OCI-LY1 (cell line): ENCODE measurements around the gene SRSF1.

Experiments
- H2AFZ ChIP-seq: fragments of 200-600 bp; sonication (generic), shearing (Covaris generic); 2 replicates; pipeline ENCODE4 v1.6.0; 2014; ENCODE audit warnings: antibody characterized with exemption, mild to moderate bottlenecking, low read length
- H3F3A ChIP-seq: fragments of 200-600 bp; sonication (generic), shearing (Covaris generic); 2 replicates; pipeline ENCODE4 v1.6.0; 2014; ENCODE audit warnings: mild to moderate bottlenecking, antibody characterized with exemption, low read length, moderate library complexity; ENCODE audit not compliant: insufficient read depth
- H3K27ac ChIP-seq: fragments of 200-600 bp; sonication (generic); 2 replicates; pipeline ENCODE4 v1.5.1; 2014; ENCODE audit warnings: low read length, mixed run types, mild to moderate bottlenecking, low read depth; ENCODE audit not compliant: poor library complexity, severe bottlenecking
- H3K27me3 ChIP-seq: fragments of 200-600 bp; sonication (generic); 2 replicates; pipeline ENCODE4 v1.6.0; 2014; ENCODE audit warnings: antibody characterized with exemption, mild to moderate bottlenecking, low read length, moderate library complexity; ENCODE audit not compliant: insufficient read depth
- H3K36me3 ChIP-seq: fragments of 200-600 bp; sonication (generic); 2 replicates; pipeline ENCODE4 v1.6.1; 2014; ENCODE audit warnings: mild to moderate bottlenecking, antibody characterized with exemption, low read length, moderate library complexity, mixed read lengths; ENCODE audit not compliant: insufficient read depth
- H3K4me1 ChIP-seq: fragments of 200-600 bp; sonication (generic); 2 replicates; pipeline ENCODE4 v1.5.1; 2014; ENCODE audit warnings: mild to moderate bottlenecking, low read length, moderate library complexity; ENCODE audit not compliant: insufficient read depth, severe bottlenecking
- H3K4me2 ChIP-seq: fragments of 200-600 bp; sonication (generic), shearing (Covaris generic); 2 replicates; pipeline ENCODE4 v1.6.1; 2014; ENCODE audit warnings: low read length
- H3K4me3 ChIP-seq: fragments of 200-600 bp; sonication (generic); 2 replicates; pipeline ENCODE4 v1.5.1; 2014; ENCODE audit warnings: low read length, low read depth, mild to moderate bottlenecking, mixed read lengths; ENCODE audit not compliant: poor library complexity, severe bottlenecking
- H3K79me2 ChIP-seq: fragments of 200-600 bp; shearing (Covaris generic); 2 replicates; pipeline ENCODE4 v1.6.1; 2016; ENCODE audit warnings: mixed run types, low read length, mixed read lengths; ENCODE audit not compliant: insufficient read depth
- H3K9ac ChIP-seq: fragments of 200-600 bp; sonication (generic), shearing (Covaris generic); 2 replicates; pipeline ENCODE4 v1.6.1; 2014; ENCODE audit warnings: mild to moderate bottlenecking, low read length, mixed read lengths
- H3K9me2 ChIP-seq: fragments of 200-600 bp; sonication (generic), shearing (Covaris generic); 2 replicates; pipeline ENCODE4 v1.6.1; 2014; ENCODE audit warnings: low read depth, mild to moderate bottlenecking, low read length, mixed read lengths
- H3K9me3 ChIP-seq: fragments of 200-600 bp; shearing (Covaris generic); 2 replicates; pipeline ENCODE4 v1.6.1; 2014; ENCODE audit warnings: low read length, mixed read lengths
- H4K20me1 ChIP-seq: fragments of 200-600 bp; sonication (generic), shearing (Covaris generic); 2 replicates; pipeline ENCODE4 v1.6.0; 2016; ENCODE audit warnings: mild to moderate bottlenecking, low read length; ENCODE audit not compliant: insufficient read depth
- EZH2 ChIP-seq: fragments of 200-600 bp; sonication (generic), shearing (Covaris generic); IDR thresholded peaks from 2 replicates; pipeline ENCODE4 v1.8.0; 2017; ENCODE audit warnings: borderline replicate concordance, mixed run types, mild to moderate bottlenecking, antibody characterized with exemption, low read length, moderate library complexity, mixed read lengths
- TF ChIP-seq, protein P1 (sequence below): fragments of 200-600 bp; sonication (generic), shearing (Covaris generic); IDR thresholded peaks from 2 replicates; pipeline ENCODE4 v1.5.1; 2017; ENCODE audit warnings: mild to moderate bottlenecking, antibody characterized with exemption, low read length, moderate library complexity, mixed read lengths

The SRSF1 gene, protein sequence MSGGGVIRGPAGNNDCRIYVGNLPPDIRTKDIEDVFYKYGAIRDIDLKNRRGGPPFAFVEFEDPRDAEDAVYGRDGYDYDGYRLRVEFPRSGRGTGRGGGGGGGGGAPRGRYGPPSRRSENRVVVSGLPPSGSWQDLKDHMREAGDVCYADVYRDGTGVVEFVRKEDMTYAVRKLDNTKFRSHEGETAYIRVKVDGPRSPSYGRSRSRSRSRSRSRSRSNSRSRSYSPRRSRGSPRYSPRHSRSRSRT

GRCh38 chr17:58006924-58007780 lies at the start of gene SRSF1:
Gene SRSF1, minus strand, starts transcription at chr17:58007246. Its CDS starts 109 bp downstream, at chr17:58007137.
- H3K9me2 ChIP-seq, result no peaks in the 10 kb centered on the region
- H3K9me3 ChIP-seq, result no peaks in the 10 kb centered on the region
- H3K4me1 ChIP-seq, result peaks cover 45% of the 10 kb centered on the region
- no peaks in the 10 kb centered on the region; the same call in 1 of the 2 replicates for H4K20me1 ChIP-seq
- 0 out of 2 replicates have a peak within 1 kb of the TSS, but pooled peaks have one; percentile 14 for H2AFZ ChIP-seq
- peak within 1 kb of the TSS; percentile 91 for H3K4me2 ChIP-seq
- 0 out of 2 replicates have a peak, but pooled peaks cover 6% of the 10 kb centered on the region for H3F3A ChIP-seq
- peak within 1 kb of the TSS; percentile 93 for H3K4me3 ChIP-seq
- H3K36me3 ChIP-seq, result peaks cover 48% of the 10 kb centered on the region
- H3K27ac ChIP-seq, result peak within 1 kb of the TSS; percentile 90
- TF ChIP-seq EZH2, result no peak
- TF ChIP-seq, protein P1, sequence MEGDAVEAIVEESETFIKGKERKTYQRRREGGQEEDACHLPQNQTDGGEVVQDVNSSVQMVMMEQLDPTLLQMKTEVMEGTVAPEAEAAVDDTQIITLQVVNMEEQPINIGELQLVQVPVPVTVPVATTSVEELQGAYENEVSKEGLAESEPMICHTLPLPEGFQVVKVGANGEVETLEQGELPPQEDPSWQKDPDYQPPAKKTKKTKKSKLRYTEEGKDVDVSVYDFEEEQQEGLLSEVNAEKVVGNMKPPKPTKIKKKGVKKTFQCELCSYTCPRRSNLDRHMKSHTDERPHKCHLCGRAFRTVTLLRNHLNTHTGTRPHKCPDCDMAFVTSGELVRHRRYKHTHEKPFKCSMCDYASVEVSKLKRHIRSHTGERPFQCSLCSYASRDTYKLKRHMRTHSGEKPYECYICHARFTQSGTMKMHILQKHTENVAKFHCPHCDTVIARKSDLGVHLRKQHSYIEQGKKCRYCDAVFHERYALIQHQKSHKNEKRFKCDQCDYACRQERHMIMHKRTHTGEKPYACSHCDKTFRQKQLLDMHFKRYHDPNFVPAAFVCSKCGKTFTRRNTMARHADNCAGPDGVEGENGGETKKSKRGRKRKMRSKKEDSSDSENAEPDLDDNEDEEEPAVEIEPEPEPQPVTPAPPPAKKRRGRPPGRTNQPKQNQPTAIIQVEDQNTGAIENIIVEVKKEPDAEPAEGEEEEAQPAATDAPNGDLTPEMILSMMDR, result no peak
- peaks cover 35% of the 10 kb centered on the region for H3K79me2 ChIP-seq
- peak within 1 kb of the TSS; percentile 99 for H3K9ac ChIP-seq
- no peaks in the 10 kb centered on the region for H3K27me3 ChIP-seq

DNA sequence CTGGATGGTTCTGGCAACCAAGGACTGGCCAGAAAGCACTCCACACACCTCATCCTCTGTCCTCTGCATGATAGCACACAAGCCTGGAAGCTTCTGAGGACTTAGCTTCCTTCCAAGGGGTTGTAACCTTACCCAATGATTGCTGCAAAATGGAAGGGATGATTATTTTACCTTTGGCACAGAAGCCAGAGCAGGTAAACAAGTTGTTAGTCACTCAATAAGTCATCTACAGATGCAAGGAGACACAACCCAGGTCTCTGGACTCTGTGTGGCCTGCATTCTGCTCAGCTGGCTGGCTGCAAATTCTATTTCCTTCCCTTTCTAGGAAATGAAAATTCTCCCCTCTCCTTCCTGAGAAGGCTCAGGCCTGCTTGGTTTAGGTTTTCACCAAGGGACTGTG lies 49.4 kb upstream of the SRSF1 start:
- Histone ChIP-seq H3K27ac (no peak overlapping the region), H4K20me1 (no peaks in the 10 kb centered on the region), H3K9ac (no peak overlapping the region), H3K36me3 (no peaks in the 10 kb centered on the region), H3K9me3 (no peaks in the 10 kb centered on the region), H3K4me1 (no peaks in the 10 kb centered on the region), H3K4me3 (no peak overlapping the region), H3K27me3 (peaks cover 7% of the 10 kb centered on the region; the same call in 1 of the 2 replicates), H3F3A (no peaks in the 10 kb centered on the region), H3K79me2 (no peaks in the 10 kb centered on the region), H3K9me2 (no peaks in the 10 kb centered on the region), H3K4me2 (no peak overlapping the region), H2AFZ (no peak overlapping the region)
- TF ChIP-seq, protein P1, result no peak
- TF ChIP-seq EZH2, result no peak

- TF ChIP-seq, protein P1, result no peak
- no peak for TF ChIP-seq EZH2
- Histone ChIP-seq H3K9ac (no peak overlapping the region), H3K36me3 (no peaks in the 10 kb centered on the region), H3K4me2 (no peak overlapping the region), H3K9me3 (no peaks in the 10 kb centered on the region), H3K27ac (no peak overlapping the region), H3K4me3 (no peak overlapping the region), H3K27me3 (no peaks in the 10 kb centered on the region), H3K4me1 (no peaks in the 10 kb centered on the region), H3K9me2 (no peaks in the 10 kb centered on the region), H4K20me1 (no peaks in the 10 kb centered on the region), H3F3A (no peaks in the 10 kb centered on the region), H3K79me2 (no peaks in the 10 kb centered on the region), H2AFZ (no peak overlapping the region)
These were observed 47.6 kb upstream of the SRSF1 start for GRCh38 chr17:58054641-58055040.
